Smooth muscle cell (in vitro differentiated cells): ENCODE results near the gene IFT74. TPM values are rescaled to one million over a fixed set of nuclear protein-coding genes. Genes with fewer than 3 reads are reported as not detected.

Experiments
- DNase-seq: peaks from one replicate; lab custom pipeline; 2025; ENCODE audit not compliant: unreplicated experiment; lab: John Stamatoyannopoulos, UW
- H2AFZ ChIP-seq: fragments of 200-600 bp; sonication (generic); 2 replicates; pipeline ENCODE4 v1.6.0; 2016; ENCODE audit warnings: antibody characterized with exemption, low read depth, mild to moderate bottlenecking
- H3F3A ChIP-seq: fragments of 200-600 bp; sonication (generic); 2 replicates; pipeline ENCODE4 v1.6.0; 2017; ENCODE audit warnings: antibody characterized with exemption, low read depth
- H3K27ac ChIP-seq: fragments of 200-600 bp; sonication (generic); 2 replicates; pipeline ENCODE4 v1.5.1; 2016; ENCODE audit warnings: low read depth, mild to moderate bottlenecking
- H3K27me3 ChIP-seq: fragments of 200-600 bp; sonication (generic); 2 replicates; pipeline ENCODE4 v1.6.1; 2016; ENCODE audit warnings: low read depth, mild to moderate bottlenecking
- H3K36me3 ChIP-seq: fragments of 200-600 bp; sonication (generic); 2 replicates; pipeline ENCODE4 v1.5.1; 2016; ENCODE audit warnings: low read depth
- H3K4me1 ChIP-seq: fragments of 200-600 bp; sonication (generic); 2 replicates; pipeline ENCODE4 v1.5.1; 2016; ENCODE audit warnings: low read depth
- H3K4me2 ChIP-seq: fragments of 200-600 bp; sonication (generic); 2 replicates; pipeline ENCODE4 v1.6.0; 2016; ENCODE audit warnings: mild to moderate bottlenecking
- H3K4me3 ChIP-seq: fragments of 200-600 bp; sonication (generic); 2 replicates; pipeline ENCODE4 v1.5.1; 2016; ENCODE audit warnings: mild to moderate bottlenecking
- H3K79me2 ChIP-seq: fragments of 200-600 bp; sonication (generic); 2 replicates; pipeline ENCODE4 v1.6.0; 2016; ENCODE audit warnings: low read depth, mild to moderate bottlenecking
- H3K9ac ChIP-seq: fragments of 200-600 bp; sonication (generic); 2 replicates; pipeline ENCODE4 v1.6.0; 2016; ENCODE audit warnings: low read depth
- H3K9me3 ChIP-seq: fragments of 200-600 bp; sonication (generic); replicated peaks from 2 replicates; pipeline ENCODE4 v1.5.1; 2016; ENCODE audit warnings: low read depth
- H4K20me1 ChIP-seq: fragments of 200-600 bp; sonication (generic); 2 replicates; pipeline ENCODE4 v1.6.0; 2016; ENCODE audit warnings: low read depth
- WGBS: methylation state at CpG from one replicate; pipeline ENCODE4 v1.1.7; 2016; ENCODE audit warnings: low lambda C conversion rate; 5-methylcytosine and 5-hydroxymethylcytosine counted together
- polyA plus RNA-seq: library from polyadenylated mRNA; unstranded; fragments of >200 nt; fragmentation: Nextera tagmentation; extraction: Ambion mirVana; gene quantifications from 2 replicates; pipeline ENCODE4 v1.2.1, GENCODE V29; 2016
- total RNA-seq: library from RNA; depleted of rRNA; stranded (reverse); fragments of >200 nt; gene quantifications from 2 replicates; pipeline ENCODE4 v1.2.3, GENCODE V29; 2014
- TF ChIP-seq, protein P1 (sequence below): fragments of 200-600 bp; sonication (generic); IDR thresholded peaks from 2 replicates; pipeline ENCODE4 v1.5.1; 2017; ENCODE audit warnings: borderline replicate concordance, mild to moderate bottlenecking, antibody characterized with exemption; ENCODE audit not compliant: insufficient read depth, poor library complexity, severe bottlenecking

Gene IFT74
- total and polyA plus RNA-seq, 2 experiments from 2014 or later = 10.9 to 12.5 TPM

DNA sequence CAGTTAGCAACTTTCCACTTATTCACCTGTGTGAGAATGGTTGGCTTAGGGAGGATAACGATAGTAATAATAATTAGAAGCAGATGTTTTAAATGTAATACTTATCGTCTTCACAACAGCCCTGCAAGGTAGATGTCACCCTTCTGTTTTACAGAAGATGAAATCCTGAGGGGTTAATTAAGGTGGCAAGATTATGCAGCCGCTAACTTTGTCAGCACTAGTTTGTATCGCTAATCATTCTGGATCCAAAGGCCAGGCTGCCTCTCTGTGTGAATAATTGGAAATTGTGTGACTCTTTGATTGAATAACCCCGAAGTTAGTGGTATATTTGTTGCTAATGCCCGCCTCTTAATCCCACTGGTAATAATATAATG lies 635 bp downstream of the IFT74 start:
- peaks cover 4% of the 10 kb centered on the region for H3F3A ChIP-seq
- TF ChIP-seq, protein P1, sequence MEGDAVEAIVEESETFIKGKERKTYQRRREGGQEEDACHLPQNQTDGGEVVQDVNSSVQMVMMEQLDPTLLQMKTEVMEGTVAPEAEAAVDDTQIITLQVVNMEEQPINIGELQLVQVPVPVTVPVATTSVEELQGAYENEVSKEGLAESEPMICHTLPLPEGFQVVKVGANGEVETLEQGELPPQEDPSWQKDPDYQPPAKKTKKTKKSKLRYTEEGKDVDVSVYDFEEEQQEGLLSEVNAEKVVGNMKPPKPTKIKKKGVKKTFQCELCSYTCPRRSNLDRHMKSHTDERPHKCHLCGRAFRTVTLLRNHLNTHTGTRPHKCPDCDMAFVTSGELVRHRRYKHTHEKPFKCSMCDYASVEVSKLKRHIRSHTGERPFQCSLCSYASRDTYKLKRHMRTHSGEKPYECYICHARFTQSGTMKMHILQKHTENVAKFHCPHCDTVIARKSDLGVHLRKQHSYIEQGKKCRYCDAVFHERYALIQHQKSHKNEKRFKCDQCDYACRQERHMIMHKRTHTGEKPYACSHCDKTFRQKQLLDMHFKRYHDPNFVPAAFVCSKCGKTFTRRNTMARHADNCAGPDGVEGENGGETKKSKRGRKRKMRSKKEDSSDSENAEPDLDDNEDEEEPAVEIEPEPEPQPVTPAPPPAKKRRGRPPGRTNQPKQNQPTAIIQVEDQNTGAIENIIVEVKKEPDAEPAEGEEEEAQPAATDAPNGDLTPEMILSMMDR = no peak
- WGBS = 41% methylated on average over 6 of the region's 6 CpGs
- H3K9ac ChIP-seq = peak overlapping the region; percentile 87
- no peaks in the 10 kb centered on the region for H3K27me3 ChIP-seq
- no peaks in the 10 kb centered on the region for H4K20me1 ChIP-seq
- no peaks in the 10 kb centered on the region for H3K36me3 ChIP-seq
- DNase-seq = no peak
- H3K4me2 ChIP-seq = peak overlapping the region; percentile 85
- peak overlapping the region; percentile 85 for H3K27ac ChIP-seq
- H3K4me1 ChIP-seq = peaks cover 14% of the 10 kb centered on the region
- peaks cover 12% of the 10 kb centered on the region for H3K79me2 ChIP-seq
- H3K4me3 ChIP-seq = peak overlapping the region; percentile 59
- no peaks in the 10 kb centered on the region for H3K9me3 ChIP-seq
- H2AFZ ChIP-seq = peak overlapping the region; percentile 84

DNA sequence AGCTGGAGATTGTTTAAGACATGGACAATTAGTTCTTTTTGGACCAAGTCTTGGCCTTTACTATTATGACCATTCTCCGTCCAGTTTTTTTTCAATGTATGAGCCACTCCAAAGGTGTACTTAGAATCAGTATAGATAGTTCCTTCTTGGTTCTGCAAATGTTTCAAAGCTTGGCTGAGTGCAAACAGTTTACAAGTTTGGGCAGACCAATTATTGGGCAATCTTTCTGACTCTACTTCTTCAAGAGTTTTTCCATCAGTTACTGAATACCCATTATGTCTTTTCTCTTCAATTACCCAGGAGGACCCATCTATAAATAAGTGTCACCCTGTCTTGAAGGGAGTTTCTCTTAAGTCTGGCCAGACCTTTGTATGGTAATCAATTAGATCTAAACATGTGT lies 15.5 kb downstream of the IFT74 start:
- 96% methylated on average over 1 of the region's 1 CpG for WGBS
- Histone ChIP-seq H3K9ac (no peak overlapping the region), H3K36me3 (no peaks in the 10 kb centered on the region), H3K4me3 (no peak overlapping the region), H3K4me1 (peaks cover 17% of the 10 kb centered on the region), H3K27ac (no peak overlapping the region), H3K79me2 (peaks cover 8% of the 10 kb centered on the region), H4K20me1 (no peaks in the 10 kb centered on the region), H3K27me3 (no peaks in the 10 kb centered on the region), H3K9me3 (no peaks in the 10 kb centered on the region), H3F3A (no peaks in the 10 kb centered on the region), H2AFZ (no peak overlapping the region), H3K4me2 (no peak overlapping the region)
- TF ChIP-seq, protein P1 = no peak
- no peak for DNase-seq

DNA sequence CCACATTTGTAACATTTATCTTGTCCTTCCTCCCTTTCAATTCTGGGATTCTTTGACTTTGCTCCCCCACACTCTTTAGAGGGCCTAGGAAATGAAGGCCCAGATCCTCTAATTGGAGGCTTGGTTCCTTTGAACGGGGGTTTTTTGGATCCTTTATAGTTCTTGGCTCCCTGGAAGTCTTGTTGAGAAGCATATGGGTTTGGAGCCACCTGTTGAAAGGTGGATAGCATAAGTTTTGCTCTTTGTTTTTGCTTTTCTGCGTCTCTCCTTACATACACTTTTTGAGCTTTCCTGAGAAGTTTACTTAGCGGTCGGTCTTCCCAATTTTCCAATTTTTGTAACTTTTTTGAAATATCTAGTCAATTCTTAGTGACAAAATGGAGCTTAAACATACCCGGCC lies 17.8 kb downstream of the IFT74 start:
- H3K27ac ChIP-seq = no peak overlapping the region
- H2AFZ ChIP-seq = no peak overlapping the region
- DNase-seq = no peak
- H3K4me1 ChIP-seq = peaks cover 25% of the 10 kb centered on the region
- TF ChIP-seq, protein P1 = no peak
- H3K9ac ChIP-seq = no peak overlapping the region
- no peak overlapping the region for H3K4me2 ChIP-seq
- H3K4me3 ChIP-seq = no peak overlapping the region
- 90% methylated on average over 5 of the region's 5 CpGs for WGBS
- H3K27me3 ChIP-seq = no peaks in the 10 kb centered on the region
- no peaks in the 10 kb centered on the region for H3K9me3 ChIP-seq
- peaks cover 3% of the 10 kb centered on the region for H3K79me2 ChIP-seq
- peaks cover 5% of the 10 kb centered on the region for H3K36me3 ChIP-seq
- H4K20me1 ChIP-seq = no peaks in the 10 kb centered on the region
- H3F3A ChIP-seq = no peaks in the 10 kb centered on the region

DNA sequence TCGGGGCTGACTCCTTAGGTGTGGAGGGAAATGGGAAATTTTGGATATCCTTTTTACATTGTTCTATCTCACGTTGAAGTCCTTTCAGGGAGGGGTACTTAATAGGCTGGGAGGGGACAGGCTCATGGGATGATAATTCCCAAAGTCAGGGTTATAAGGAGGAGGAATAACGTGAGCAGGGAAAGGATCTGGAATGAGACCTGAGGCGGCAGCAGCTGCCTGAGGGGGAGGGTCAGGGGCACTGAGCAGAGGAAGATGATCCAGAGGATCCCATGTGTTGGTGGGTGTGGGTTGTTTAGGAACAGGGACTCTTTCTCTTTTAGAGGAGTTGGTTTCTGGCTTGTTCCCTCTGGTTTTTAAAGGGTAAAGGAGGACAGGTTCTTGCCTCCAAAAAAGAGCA lies 18.7 kb downstream of the IFT74 start:
- peaks cover 25% of the 10 kb centered on the region for H3K4me1 ChIP-seq
- H3F3A ChIP-seq = no peaks in the 10 kb centered on the region
- H3K27me3 ChIP-seq = no peaks in the 10 kb centered on the region
- peak overlapping the region; percentile 41 for H2AFZ ChIP-seq
- no peaks in the 10 kb centered on the region for H3K9me3 ChIP-seq
- no peaks in the 10 kb centered on the region for H3K79me2 ChIP-seq
- H3K27ac ChIP-seq = peak overlapping the region; percentile 93
- H3K4me3 ChIP-seq = peak overlapping the region; percentile 56
- H4K20me1 ChIP-seq = no peaks in the 10 kb centered on the region
- 50% methylated on average over 4 of the region's 4 CpGs for WGBS
- DNase-seq = no peak
- peak overlapping the region; percentile 79 for H3K9ac ChIP-seq
- TF ChIP-seq, protein P1 = no peak
- H3K4me2 ChIP-seq = peak overlapping the region; percentile 89
- H3K36me3 ChIP-seq = peaks cover 5% of the 10 kb centered on the region
